A549 (cell line): Measurements from ENCODE around the gene SNRNP25.

Experiments
- CTCF ChIP-seq: fragments of >200 bp; sonication (Bioruptor Twin); formaldehyde crosslinking; IDR thresholded peaks from 3 replicates; pipeline ENCODE4 v1.5.1; 2016
- EP300 ChIP-seq, 2 experiments: fragments of >200 bp; sonication (Bioruptor Twin); formaldehyde crosslinking; IDR thresholded peaks; 2 replicates in 1 of 2; 3 replicates in 1 of 2; pipeline ENCODE4 v1.6.1; 2016 to 2017
- HMGXB4 ChIP-seq: fragments of 250-450 bp; sonication (Bioruptor Pico); IDR thresholded peaks from 2 replicates; pipeline ENCODE4 v1.5.0; 2021; ENCODE audit warnings: mild to moderate bottlenecking, moderate library complexity, borderline replicate concordance
- PBX3 ChIP-seq: IDR thresholded peaks from 2 replicates; pipeline ENCODE4 v1.6.1; 2012
- POLR2A ChIP-seq: IDR thresholded peaks from 2 replicates; pipeline ENCODE4 v1.6.1; 2012; ENCODE audit warnings: mild to moderate bottlenecking, low read length
- POLR2AphosphoS2 ChIP-seq: conservative IDR thresholded peaks from 2 replicates; pipeline ENCODE4 v1.6.1; 2012; ENCODE audit warnings: low read length, improper control_type of control experiment, inconsistent platforms
- RAD21 ChIP-seq, 2 experiments: fragments of >200 bp in 1 of 2; sonication (Bioruptor Twin) in 1 of 2; formaldehyde crosslinking in 1 of 2; IDR thresholded peaks in 1 of 2; conservative IDR thresholded peaks in 1 of 2; 2 replicates in 1 of 2; 3 replicates in 1 of 2; pipeline ENCODE4 v1.6.1; 2012 to 2018; ENCODE audit warnings: inconsistent platforms in 1 of 2
- SMC3 ChIP-seq: fragments of >200 bp; sonication (Bioruptor Twin); formaldehyde crosslinking; IDR thresholded peaks from 3 replicates; pipeline ENCODE4 v1.6.1; 2018; ENCODE audit warnings: inconsistent platforms

GRCh38 chr16:74747-75334 is 21.2 kb downstream of the SNRNP25 start:
- TF ChIP-seq POLR2A (no peak), HMGXB4 (CRISPR knock-in tag) (no peak), POLR2AphosphoS2 (no peak), EP300 (IDR thresholded peaks at IDR 0.05) (no peak), CTCF (no peak), SMC3 (no peak), RAD21 (conservative IDR thresholded peaks at IDR 0.05 in 1 of 2, IDR thresholded peaks at IDR 0.05 in 1 of 2) (no peak), PBX3 (no peak)
